ENCODE data around the gene MAP3K4. TPM values are rescaled to one million over a fixed set of nuclear protein-coding genes. Genes with fewer than 3 reads are reported as not detected.

Gene MAP3K4
- total and polyA plus RNA-seq, 9 donors: 17.3 to 29.1 (median 19.5) TPM

DNA sequence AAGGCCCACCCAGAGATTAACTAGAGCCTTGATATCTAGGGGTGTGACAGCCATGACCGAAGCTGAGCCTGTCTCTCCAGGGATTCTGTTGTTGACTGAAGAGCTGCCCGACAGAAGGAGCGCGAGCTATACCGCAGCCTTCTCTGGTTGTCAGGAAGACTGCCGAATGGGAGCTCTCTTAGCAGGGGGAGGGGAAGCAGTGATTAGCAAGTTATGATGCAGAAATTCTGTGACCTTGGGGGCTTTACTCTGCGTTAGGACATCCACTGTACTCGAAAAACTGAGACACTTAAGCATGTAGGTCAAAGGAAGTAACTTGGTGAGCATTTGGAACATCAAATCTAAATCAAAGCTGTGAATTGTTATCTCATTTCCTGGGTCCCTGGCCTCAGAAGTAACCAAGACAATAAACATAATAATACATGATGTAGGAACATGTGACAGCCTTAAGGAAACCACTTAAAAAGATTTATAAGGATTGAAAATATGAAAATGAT, 84.7 kb downstream of the MAP3K4 start:
- DNase-seq: peak; percentile 32
- WGBS (ENCODE audit: insufficient coverage): 67% methylated on average over 6 of the region's 8 CpGs
- H3K36me3 ChIP-seq (ENCODE audit: control insufficient read depth, insufficient read depth, low read length): peaks cover 27% of the 10 kb centered on the region

DNA sequence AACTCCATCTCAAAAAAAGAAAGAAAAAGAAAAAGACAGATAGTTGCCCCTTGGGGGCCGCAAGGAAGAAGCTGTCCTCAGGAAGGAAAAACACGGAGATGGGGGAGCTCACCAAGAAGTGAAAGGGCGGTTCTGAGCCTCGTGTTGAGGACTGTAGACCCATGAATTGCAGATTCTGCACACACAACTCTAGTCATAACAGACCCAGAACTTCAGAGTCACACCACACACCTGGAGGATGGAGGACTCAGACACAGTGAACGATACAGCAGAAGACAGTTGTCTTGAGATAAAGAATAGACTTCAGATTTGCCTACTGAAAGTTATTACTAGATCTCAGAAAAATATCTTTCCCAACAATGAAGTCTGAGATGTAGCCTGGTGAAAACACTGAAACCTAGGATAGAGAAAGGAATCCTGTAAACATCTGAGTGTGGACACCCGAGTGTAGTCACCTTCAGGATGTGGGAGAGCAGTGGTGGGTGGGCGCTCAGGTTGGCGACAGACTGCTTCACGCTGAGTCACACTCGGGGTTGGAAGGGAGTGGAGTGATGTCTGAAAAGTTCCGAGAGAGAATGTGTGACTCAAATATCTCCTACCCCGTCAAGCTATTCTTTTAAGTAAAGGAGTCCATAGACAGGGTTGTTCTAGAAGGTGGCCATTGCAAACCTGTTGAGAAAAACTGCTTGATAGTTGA, 88.1 kb downstream of the MAP3K4 start:
- H3K4me1 ChIP-seq (ENCODE audit: control insufficient read depth, insufficient read depth, low read length): no peaks in the 10 kb centered on the region
- whole genome bisulfite sequencing (ENCODE audit: insufficient coverage): 100% methylated on average over 3 of the region's 12 CpGs
- H3K9me3 ChIP-seq (replicated peaks; ENCODE audit: control insufficient read depth, low read depth, low read length): no peaks in the 10 kb centered on the region
- no peak overlapping the region for H3K4me3 ChIP-seq (ENCODE audit: low read length)
- H3K36me3 ChIP-seq (ENCODE audit: control insufficient read depth, insufficient read depth, low read length): peaks cover 49% of the 10 kb centered on the region
- H3K27me3 ChIP-seq (ENCODE audit: control insufficient read depth, insufficient read depth, low read length): no peaks in the 10 kb centered on the region
- DNase-seq: no peak
- no peak overlapping the region for H3K27ac ChIP-seq (ENCODE audit: low read length)

More for the DNA sequence above, 84.7 kb downstream of the MAP3K4 start:
- no peak overlapping the region for H3K4me3 ChIP-seq (ENCODE audit: low read length)
- H3K27me3 ChIP-seq (ENCODE audit: control insufficient read depth, insufficient read depth, low read length): no peaks in the 10 kb centered on the region
- H3K9me3 ChIP-seq (replicated peaks; ENCODE audit: control insufficient read depth, low read depth, low read length): no peaks in the 10 kb centered on the region
- H3K27ac ChIP-seq (ENCODE audit: low read length): no peak overlapping the region
- no peaks in the 10 kb centered on the region for H3K4me1 ChIP-seq (ENCODE audit: control insufficient read depth, insufficient read depth, low read length)

DNA sequence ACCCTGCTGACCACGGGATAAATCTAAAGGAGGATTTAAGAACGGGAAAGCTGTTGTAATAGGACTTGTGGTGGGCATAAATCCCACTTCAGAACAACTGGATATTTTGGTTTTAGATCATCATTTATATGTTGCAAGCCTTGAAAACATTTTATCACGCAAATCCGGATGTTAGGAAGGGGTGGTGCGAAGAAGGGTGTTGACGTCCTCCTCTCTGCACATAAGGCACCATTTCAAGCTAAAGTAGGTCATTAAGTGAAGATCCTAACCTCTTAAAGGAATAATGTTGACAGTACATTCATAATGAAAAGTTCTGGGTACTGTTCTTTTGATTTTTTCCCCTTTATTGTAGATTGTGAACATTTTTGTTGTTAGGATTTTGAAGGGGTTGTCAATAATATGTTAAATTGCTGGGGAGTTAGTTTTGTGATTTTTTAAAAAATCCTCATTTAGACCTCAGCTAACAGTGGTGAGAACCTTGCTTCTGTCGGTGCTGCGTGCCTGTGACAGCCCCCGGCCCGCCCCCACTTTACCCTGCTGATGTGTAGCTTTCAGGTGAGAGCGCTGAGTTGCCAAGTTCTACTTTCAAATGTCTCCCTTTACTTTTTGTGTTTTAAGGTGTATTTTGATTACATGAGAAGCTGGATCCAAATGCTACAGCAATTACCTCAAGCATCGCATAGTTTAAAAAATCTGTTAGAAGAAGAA, 88.8 kb downstream of the MAP3K4 start:
- no peaks in the 10 kb centered on the region for H3K4me1 ChIP-seq (ENCODE audit: control insufficient read depth, insufficient read depth, low read length)
- H3K27ac ChIP-seq (ENCODE audit: low read length): no peak overlapping the region
- no peak for DNase-seq
- H3K4me3 ChIP-seq (ENCODE audit: low read length): no peak overlapping the region
- WGBS (ENCODE audit: insufficient coverage): 100% methylated on average over 1 of the region's 12 CpGs
- no peaks in the 10 kb centered on the region for H3K9me3 ChIP-seq (replicated peaks; ENCODE audit: control insufficient read depth, low read depth, low read length)
- H3K36me3 ChIP-seq (ENCODE audit: control insufficient read depth, insufficient read depth, low read length): peaks cover 49% of the 10 kb centered on the region
- H3K27me3 ChIP-seq (ENCODE audit: control insufficient read depth, insufficient read depth, low read length): no peaks in the 10 kb centered on the region

DNA sequence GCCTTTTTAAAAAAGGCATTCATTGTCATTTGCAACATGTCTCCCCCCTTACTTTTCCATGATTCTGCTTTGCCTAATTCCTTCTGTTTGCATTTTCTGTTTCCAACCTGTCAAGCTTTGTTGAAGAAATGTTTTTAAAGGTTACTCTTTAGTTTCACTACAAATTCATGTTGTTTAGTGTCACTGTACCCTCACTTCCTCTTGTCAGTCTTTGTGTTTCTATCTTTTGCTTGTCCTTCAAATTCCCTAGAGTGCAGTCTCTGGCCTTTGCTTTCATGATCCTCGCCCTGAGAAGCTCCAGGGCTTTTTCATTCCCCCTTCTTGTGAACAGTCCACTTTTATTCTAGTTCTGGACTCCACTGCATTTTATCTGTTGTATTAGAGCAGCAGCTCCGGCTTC, 90.6 kb downstream of the MAP3K4 start:
- 76% methylated on average over 2 of the region's 2 CpGs for WGBS (ENCODE audit: insufficient coverage)
- no peaks in the 10 kb centered on the region for H3K9me3 ChIP-seq (replicated peaks; ENCODE audit: control insufficient read depth, low read depth, low read length)
- no peak for DNase-seq

DNA sequence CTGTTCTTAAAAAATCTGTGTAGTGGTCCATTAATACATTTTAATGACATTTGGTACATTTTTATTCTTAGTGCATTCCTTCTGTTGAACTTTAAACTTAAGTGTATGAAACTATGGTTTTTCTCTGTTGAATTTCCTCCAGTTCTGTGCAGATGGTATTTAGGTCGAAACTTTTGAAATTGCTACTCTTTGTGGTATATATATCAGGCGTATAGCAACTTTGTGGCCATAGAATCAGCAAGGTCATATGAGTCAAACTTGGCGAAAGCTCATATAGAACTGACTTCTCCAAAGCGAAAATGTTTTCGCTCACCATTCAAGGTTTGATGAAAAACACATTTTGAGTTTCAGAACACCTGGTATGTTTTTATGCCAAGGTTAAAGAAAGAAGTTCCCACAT, 93.7 kb downstream of the MAP3K4 start:
- H3K4me3 ChIP-seq (ENCODE audit: low read length): no peak overlapping the region
- WGBS (ENCODE audit: insufficient coverage): 70% methylated on average over 2 of the region's 5 CpGs
- no peak overlapping the region for H3K27ac ChIP-seq (ENCODE audit: low read length)
- DNase-seq: no peak
- H3K9me3 ChIP-seq (replicated peaks; ENCODE audit: control insufficient read depth, low read depth, low read length): no peaks in the 10 kb centered on the region
- H3K36me3 ChIP-seq (ENCODE audit: control insufficient read depth, insufficient read depth, low read length): peaks cover 63% of the 10 kb centered on the region
- H3K4me1 ChIP-seq (ENCODE audit: control insufficient read depth, insufficient read depth, low read length): no peaks in the 10 kb centered on the region
- no peaks in the 10 kb centered on the region for H3K27me3 ChIP-seq (ENCODE audit: control insufficient read depth, insufficient read depth, low read length)

More for the DNA sequence above, 90.6 kb downstream of the MAP3K4 start:
- no peak overlapping the region for H3K27ac ChIP-seq (ENCODE audit: low read length)
- no peaks in the 10 kb centered on the region for H3K27me3 ChIP-seq (ENCODE audit: control insufficient read depth, insufficient read depth, low read length)
- no peaks in the 10 kb centered on the region for H3K4me1 ChIP-seq (ENCODE audit: control insufficient read depth, insufficient read depth, low read length)
- no peak overlapping the region for H3K4me3 ChIP-seq (ENCODE audit: low read length)
- peaks cover 58% of the 10 kb centered on the region for H3K36me3 ChIP-seq (ENCODE audit: control insufficient read depth, insufficient read depth, low read length)

DNA sequence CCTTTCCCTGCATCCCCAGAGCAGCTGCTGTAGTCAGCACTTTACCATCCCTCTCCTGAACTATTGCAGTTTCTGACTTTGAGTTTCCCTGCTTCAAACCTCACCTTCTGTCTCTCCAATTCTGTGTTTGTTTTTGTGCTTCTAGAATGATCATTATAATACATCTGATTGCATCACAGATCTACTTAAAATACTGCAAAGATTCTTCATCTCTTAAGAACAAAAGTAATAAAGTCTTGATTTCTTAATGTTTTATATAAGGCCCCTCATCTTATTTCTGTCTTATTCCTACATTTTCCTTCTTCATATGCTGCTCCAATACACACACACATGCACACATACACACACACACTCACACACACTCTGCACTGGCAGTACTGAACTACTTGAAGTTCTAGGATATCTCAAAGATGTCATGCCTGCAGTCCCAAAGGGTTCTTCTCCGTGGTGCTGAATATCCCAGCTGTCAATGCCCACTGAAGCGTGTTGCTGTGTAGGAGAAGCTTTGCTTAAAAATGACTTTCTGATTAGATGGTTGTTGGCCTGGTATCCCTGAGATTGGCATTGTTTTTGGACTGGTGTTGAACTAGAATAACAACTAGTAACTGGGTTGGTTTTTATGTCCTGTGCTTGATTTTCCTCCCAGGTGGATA, 97.2 kb downstream of the MAP3K4 start:
- H3K9me3 ChIP-seq (replicated peaks; ENCODE audit: control insufficient read depth, low read depth, low read length): no peaks in the 10 kb centered on the region
- H3K4me3 ChIP-seq (ENCODE audit: low read length): no peak overlapping the region
- H3K27ac ChIP-seq (ENCODE audit: low read length): no peak overlapping the region
- no peaks in the 10 kb centered on the region for H3K27me3 ChIP-seq (ENCODE audit: control insufficient read depth, insufficient read depth, low read length)
- DNase-seq: peak; percentile 21
- 48% methylated on average over 2 of the region's 2 CpGs for WGBS (ENCODE audit: insufficient coverage)
- no peaks in the 10 kb centered on the region for H3K4me1 ChIP-seq (ENCODE audit: control insufficient read depth, insufficient read depth, low read length)
- H3K36me3 ChIP-seq (ENCODE audit: control insufficient read depth, insufficient read depth, low read length): peaks cover 43% of the 10 kb centered on the region

DNA sequence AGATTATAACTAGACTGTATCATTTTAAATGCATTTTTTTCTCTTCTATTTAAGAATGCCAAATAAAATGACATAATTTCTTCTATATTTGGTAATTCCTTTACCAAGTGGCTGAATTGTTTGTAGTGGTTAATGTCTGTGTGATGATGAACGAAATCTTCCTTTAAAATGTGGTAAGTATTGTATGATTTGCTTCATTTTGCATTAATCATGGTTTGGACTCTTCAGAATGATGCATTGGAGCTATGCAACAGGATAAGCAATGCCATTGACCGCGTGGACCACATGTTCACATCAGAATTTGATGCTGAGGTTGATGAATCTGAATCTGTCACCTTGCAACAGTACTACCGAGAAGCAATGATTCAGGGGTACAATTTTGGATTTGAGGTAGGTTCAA, 99.6 kb downstream of the MAP3K4 start:
- H3K27me3 ChIP-seq (ENCODE audit: control insufficient read depth, insufficient read depth, low read length): no peaks in the 10 kb centered on the region
- WGBS (ENCODE audit: insufficient coverage): 91% methylated on average over 3 of the region's 4 CpGs
- H3K27ac ChIP-seq (ENCODE audit: low read length): no peak overlapping the region
- H3K9me3 ChIP-seq (replicated peaks; ENCODE audit: control insufficient read depth, low read depth, low read length): no peaks in the 10 kb centered on the region
- H3K36me3 ChIP-seq (ENCODE audit: control insufficient read depth, insufficient read depth, low read length): peaks cover 36% of the 10 kb centered on the region
- H3K4me1 ChIP-seq (ENCODE audit: control insufficient read depth, insufficient read depth, low read length): no peaks in the 10 kb centered on the region
- no peak overlapping the region for H3K4me3 ChIP-seq (ENCODE audit: low read length)
- DNase-seq: no peak

DNA sequence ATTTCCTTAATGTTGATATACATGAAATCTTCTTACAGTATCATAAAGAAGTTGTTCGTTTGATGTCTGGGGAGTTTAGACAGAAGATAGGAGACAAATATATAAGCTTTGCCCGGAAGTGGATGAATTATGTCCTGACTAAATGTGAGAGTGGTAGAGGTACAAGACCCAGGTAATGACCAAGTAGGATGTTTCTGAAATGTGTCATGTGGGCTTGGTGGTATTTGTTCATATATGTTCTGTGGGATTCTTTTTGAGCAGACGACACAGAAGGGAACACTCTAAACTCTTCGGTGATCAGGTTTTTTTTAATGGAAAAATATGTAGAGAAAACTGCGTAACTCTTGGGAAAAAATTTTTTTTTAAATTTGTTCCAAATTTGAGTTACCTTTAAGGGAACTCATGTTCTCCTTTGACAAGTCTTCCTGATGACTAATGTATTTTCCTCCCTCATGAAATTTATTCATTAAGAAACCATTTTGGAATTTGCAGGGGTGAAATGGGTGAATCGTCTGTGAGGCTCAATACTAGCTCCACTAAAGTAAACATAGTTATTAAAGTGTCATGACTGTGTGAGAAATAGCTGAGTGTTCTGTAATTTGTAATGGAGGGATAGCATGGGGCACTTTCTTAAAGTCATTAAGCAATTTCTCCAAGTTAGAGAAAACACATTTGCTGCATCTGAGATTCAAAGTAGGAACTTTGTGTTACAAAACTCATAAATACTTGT, 100.6 kb downstream of the MAP3K4 start:
- peaks cover 32% of the 10 kb centered on the region for H3K36me3 ChIP-seq (ENCODE audit: control insufficient read depth, insufficient read depth, low read length)
- H3K4me3 ChIP-seq (ENCODE audit: low read length): no peak overlapping the region
- WGBS (ENCODE audit: insufficient coverage): 88% methylated on average over 1 of the region's 6 CpGs
- H3K27me3 ChIP-seq (ENCODE audit: control insufficient read depth, insufficient read depth, low read length): no peaks in the 10 kb centered on the region
- no peak overlapping the region for H3K27ac ChIP-seq (ENCODE audit: low read length)
- DNase-seq: no peak
- H3K9me3 ChIP-seq (replicated peaks; ENCODE audit: control insufficient read depth, low read depth, low read length): no peaks in the 10 kb centered on the region
- H3K4me1 ChIP-seq (ENCODE audit: control insufficient read depth, insufficient read depth, low read length): no peaks in the 10 kb centered on the region

DNA sequence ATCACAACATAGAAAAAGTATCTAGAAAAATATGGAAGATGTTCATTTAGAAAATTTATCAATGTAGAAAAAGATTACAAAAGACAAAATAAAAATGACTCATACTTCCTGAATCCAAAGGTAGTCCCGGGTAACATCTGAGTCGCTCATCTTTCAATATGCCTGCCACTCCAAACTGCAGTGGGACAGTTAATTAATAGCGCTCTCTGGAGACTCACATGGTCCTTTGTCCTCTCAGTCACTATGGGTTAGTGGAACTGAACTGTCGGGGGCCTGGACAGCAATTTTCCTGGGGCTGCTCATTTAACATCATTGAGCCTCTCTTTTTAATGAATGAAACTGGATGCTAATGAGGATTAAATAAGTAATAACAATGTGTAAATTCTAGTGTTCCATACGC, 103.4 kb downstream of the MAP3K4 start:
- Histone ChIP-seq H3K27ac (ENCODE audit: low read length) (no peak overlapping the region), H3K27me3 (ENCODE audit: control insufficient read depth, insufficient read depth, low read length) (no peaks in the 10 kb centered on the region), H3K4me1 (ENCODE audit: control insufficient read depth, insufficient read depth, low read length) (no peaks in the 10 kb centered on the region), H3K9me3 (replicated peaks; ENCODE audit: control insufficient read depth, low read depth, low read length) (no peaks in the 10 kb centered on the region), H3K36me3 (ENCODE audit: control insufficient read depth, insufficient read depth, low read length) (peaks cover 27% of the 10 kb centered on the region), H3K4me3 (ENCODE audit: low read length) (no peak overlapping the region)
- WGBS (ENCODE audit: insufficient coverage): 93% methylated on average over 3 of the region's 5 CpGs
- no peak for DNase-seq

DNA sequence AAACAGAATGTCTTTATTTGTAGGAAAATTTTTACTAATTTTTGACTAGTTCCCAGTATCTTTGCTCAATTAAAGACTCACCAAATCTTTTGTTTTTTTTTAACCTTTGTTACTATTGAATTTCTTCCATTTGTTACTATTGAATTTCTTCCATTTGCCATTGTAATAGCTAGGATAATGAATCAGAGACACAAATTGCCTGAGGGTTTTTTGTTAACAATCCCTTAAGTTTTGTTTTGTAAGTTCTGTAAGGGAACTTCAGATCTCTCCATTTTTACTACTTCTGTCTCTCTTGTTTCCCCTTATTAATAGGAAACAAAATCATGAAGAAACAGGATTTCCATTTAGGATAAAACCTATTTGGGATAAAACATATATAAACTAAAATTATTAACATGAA, 104.3 kb downstream of the MAP3K4 start:
- DNase-seq: no peak

More for the DNA sequence above, 104.3 kb downstream of the MAP3K4 start:
- no peaks in the 10 kb centered on the region for H3K27me3 ChIP-seq (ENCODE audit: control insufficient read depth, insufficient read depth, low read length)
- peaks cover 22% of the 10 kb centered on the region for H3K36me3 ChIP-seq (ENCODE audit: control insufficient read depth, insufficient read depth, low read length)
- H3K9me3 ChIP-seq (replicated peaks; ENCODE audit: control insufficient read depth, low read depth, low read length): no peaks in the 10 kb centered on the region
- no peaks in the 10 kb centered on the region for H3K4me1 ChIP-seq (ENCODE audit: control insufficient read depth, insufficient read depth, low read length)
- H3K4me3 ChIP-seq (ENCODE audit: low read length): no peak overlapping the region
- no peak overlapping the region for H3K27ac ChIP-seq (ENCODE audit: low read length)
